HG03097 (cell line): ENCODE data around the gene ATXN7L3.
A peak's percentile ranks its signal among the peaks of the same experiment; 100 is the strongest.
"Not testable (repeated sequence)": the region's sequence is repeated elsewhere in the genome, so short reads cannot be mapped to it uniquely, and the experiment has no call there.

ENCODE experiments used
- ATAC-seq: cut with Tn5 transposase; IDR thresholded peaks from one replicate; pipeline ENCODE4 v1.9.1; 2021; ENCODE audit not compliant: unreplicated experiment, low FRiP score

Gene ATXN7L3, protein sequence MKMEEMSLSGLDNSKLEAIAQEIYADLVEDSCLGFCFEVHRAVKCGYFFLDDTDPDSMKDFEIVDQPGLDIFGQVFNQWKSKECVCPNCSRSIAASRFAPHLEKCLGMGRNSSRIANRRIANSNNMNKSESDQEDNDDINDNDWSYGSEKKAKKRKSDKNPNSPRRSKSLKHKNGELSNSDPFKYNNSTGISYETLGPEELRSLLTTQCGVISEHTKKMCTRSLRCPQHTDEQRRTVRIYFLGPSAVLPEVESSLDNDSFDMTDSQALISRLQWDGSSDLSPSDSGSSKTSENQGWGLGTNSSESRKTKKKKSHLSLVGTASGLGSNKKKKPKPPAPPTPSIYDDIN

DNA sequence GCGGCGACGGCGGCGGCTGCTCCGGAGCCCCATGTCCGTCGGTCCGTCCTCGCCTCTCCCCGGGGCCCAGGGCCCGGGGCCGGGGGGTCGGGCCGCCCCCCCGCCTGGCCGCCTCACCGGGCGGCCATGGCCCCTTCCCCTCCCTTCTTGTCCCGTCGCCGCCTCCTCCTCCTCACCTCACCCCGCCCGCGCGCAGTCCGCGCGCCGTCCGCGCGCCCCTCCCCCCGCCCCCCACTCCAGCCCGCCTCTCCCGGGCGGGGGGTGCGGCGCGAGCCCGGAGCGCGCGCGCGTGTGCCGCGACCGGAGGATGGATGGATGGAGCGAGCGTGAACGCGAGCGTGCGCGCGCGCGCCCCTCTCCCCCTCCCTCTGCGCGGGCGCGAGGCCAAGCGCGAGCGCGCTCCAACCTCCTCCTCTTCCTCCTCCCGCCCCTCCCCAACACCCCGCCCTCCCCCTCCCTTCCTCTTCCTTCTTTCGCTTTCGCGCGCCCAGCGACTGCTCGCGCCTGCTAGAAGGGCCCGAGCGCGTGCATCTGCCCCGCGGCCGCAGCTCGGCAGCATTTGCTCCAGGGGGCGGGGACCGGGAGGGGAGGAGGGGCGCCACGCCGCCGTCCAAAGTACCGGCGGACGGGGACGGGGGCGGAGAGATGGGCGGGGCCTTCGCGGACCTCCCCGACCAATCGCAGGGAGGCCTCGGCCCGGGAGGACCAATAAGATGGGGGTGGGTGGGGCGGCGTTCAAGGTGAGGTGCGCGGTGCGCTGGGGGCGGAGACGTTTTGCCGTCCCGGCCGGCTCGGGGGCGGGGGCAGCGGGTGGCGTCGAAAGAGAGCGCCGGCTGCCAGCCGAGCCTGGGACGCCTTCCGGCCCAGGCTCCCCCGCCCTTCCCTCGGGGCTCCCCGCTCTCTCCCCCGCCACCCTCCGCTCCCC is at the start of gene ATXN7L3:
TSS of gene ATXN7L3 (minus strand) at position 332 of the 925 bp plus-strand sequence. CDS start 1,814 bp downstream, outside the sequence.
- peak; percentile 57 for ATAC-seq

DNA sequence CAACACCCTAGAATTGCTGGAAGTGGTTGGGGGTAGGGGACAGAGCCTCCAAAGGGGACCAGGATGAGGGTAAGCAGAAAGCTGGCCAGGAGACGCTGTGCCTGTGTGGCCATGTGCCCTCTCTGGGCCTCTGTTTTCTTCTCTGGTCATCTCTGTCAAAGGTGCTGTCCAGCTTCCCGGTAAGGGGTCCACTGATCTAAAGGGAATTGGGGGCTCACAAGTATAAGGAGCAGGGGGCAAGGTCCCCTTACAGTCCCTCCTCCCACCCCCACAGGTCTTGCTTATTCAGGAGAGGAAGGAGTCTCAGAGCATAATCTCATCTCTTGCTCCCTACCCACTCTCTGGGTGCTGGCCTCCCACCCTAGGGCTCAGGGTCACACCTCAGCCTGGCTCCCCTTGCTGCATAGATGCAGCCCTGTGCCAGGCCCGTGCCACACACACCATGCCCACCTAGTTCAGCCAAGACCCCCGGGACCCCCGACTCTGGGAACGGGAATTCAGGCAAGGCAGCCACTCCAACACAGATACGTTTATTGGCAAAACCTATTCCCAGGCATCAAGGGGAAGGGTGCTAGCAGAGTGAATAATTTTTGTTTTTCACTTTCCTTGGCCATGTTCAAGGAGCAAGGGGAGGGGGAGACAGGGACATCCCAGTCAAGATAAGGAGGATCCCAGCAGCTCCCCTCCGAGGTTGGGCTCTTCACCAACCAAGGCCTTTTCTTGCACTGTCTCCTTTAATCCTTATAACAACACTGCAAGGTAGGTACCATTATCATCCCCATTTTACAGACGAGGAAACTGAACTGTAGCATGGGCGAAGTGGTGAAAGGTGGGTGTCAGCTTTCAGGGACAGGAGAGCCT is 48.4 kb upstream of the ATXN7L3 start:
- ATAC-seq, result no peak

DNA sequence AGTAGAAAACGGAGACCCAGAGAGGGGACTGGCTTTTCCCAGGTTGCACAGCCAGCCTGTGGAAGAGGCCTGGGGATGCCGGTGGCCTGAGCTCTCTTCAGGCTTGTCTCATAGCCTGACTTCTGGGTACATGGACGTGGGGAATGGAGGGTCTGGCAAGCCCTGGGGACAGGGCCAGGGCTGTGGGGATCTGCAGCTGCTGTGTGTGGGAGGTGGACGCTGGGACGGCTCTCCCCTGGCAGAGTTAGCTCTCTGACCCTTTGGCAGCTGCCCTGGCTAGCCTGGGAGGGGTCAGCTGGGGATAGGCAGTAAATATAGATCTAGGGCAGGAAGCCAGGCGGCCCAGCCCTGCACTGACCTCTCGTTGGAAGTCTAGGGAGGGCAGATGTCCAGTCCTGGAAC is 47.8 kb upstream of the ATXN7L3 start:
- no peak for ATAC-seq

DNA sequence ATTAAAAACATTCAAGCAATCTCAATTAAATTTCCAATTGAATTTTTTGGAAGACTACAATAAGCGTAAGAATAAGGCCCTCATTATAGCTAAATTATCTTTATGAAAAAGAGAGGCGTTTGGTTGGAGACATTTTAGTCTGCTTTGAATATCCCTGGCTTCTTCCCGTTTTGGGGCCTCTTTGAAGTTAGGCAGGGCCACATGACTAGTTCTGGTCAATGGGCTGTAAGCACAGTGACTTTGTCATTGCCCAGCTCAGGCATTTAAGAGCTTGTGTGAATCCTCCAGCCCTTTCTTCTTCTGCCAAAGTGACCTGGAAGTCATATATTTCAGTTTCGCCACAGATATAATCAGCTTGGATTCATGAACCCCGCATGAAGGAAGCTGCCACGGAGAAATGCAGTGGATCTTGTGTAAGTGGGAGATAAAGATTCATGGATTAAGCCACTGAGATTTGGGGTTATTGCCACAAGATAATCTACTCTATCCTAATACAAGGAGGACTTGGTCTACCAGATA is 41.5 kb upstream of the ATXN7L3 start:
- no peak for ATAC-seq

DNA sequence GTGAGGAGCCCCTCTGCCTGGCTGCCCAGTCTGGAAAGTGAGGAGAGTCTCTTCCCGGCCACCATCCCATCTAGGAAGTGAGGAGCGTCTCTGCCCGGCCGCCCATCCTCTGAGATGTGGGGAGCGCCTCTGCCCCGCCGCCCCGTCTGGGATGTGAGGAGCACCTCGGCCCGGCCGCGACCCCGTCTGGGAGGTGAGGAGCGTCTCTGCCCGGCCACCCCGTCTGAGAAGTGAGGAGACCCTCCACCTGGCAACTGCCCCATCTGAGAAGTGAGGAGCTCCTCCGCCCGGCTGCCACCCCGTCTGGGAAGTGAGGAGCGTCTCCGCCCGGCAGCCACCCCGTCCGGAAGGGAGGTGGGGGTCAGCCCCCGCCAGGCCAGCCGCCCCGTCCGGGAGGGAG is 38.2 kb upstream of the ATXN7L3 start:
- ATAC-seq, result not testable (repeated sequence)

DNA sequence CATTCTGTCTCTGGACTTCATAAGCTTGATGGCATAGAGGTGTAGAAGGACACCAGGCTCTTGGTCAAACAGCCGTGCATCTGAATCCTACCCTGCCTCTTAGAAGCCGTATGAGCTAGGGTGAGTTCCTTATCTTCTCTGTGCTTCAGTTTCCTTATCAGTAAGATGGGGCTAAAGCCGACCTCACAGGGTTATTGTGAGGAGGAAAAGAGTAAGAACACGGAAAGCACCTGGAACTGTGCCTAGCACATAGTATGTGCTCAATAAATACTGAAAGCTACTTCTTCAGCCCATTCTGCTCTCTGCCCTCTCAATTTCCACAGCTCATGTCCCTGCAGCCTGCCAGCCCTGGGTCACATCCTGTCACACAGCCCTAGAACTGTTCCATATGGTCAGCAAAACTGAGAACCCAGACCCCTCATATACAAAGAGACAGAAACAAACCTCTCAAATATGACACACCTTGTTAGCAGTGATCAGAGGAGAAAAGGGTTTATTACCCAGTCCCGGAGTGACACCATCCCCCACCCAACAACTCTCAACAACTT is 36.8 kb upstream of the ATXN7L3 start:
- ATAC-seq, result no peak

DNA sequence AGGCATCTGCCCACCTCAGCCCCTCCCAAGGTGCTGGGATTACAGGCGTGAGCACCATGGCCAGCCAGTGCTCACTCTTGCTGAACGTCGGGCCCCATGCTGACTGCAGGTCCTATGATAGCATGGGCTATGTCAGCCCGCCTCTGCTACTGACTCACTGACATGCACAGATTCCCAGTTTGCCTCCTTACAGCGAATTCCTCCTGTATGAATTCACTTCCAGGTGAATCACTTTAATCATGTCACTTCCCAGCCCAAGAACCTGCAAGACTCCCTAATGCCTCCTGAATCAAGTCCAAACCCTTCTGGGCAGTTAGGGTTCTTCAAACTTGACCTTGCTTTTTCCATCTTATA is 35.9 kb upstream of the ATXN7L3 start:
- no peak for ATAC-seq

DNA sequence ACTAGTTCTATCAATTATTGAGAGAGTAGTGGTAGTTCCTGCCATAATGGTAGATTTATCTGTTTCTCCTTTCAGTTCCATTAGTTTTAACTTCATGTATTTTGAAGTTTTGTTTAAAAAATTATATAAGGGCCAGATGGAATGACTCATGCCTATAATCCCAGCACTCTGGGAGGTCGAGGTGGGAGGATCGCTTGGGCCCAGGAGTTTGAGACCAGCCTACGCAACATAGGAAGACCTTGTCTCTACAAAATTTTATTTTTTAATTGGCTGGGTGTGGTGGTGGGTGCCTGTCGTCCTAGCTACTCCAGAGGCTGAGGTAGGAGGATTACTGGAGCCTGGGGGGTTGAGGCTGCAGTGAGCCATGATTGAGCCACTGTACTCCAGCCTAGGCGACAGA is 33.9 kb upstream of the ATXN7L3 start:
- no peak for ATAC-seq

DNA sequence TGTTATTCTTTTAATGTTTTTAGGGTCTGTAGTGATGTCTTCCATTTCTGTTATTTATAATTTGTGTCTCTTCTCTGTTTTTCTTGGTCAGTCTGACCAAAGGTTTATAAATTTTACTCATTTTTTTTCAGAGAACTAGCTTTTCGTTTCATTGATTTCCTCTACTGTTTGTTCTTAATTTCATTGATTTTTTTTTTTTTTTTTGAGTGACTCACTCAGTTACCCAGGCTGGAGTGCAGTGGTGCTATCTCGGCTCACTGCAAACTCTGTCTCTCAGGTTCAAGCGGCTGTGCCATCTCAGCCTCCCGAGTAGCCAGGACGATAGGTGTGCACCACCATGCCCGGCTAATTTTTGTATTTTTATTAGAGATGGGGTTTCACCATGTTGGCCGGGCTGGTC is 32.4 kb upstream of the ATXN7L3 start:
- no peak for ATAC-seq

DNA sequence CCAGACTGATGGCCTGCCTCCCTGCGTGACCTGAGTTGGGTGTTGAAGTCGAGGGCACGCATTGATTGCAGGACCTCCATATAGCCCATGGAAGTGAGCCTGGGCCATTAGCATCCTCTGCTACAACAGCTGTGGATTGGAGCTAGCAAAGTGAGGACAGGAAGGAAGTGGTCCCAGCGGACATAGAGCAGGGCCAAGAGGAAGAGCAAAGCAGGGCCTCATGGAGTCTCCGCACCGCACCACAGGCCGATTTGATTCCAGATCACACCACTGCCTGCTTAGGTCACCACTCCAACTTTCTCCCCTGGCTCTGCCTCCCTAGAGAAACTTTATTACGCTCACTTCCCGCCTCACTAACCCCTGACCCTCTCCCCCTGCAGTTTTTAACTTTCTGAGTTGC is 30.5 kb upstream of the ATXN7L3 start:
- ATAC-seq, result no peak

DNA sequence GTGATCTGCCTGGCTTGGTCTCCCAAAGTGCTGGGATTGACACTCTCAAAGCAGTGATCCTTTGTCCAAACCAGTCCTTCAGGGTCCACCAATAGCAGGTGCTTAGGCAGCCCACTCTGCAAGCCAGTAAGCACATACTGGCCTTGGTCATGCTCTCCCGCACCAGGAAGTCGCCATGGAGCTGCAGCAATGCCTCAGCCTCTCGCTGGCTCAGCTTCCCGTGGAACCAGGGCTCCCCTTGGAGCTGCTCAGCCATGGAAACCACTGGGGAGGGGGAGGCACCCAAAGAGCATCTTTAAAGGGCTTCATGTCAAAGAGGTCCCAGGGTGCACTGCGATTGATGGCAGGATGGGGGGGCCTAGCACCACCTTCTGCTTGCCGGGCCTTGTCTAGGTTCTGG is 29.4 kb upstream of the ATXN7L3 start:
- ATAC-seq, result no peak

DNA sequence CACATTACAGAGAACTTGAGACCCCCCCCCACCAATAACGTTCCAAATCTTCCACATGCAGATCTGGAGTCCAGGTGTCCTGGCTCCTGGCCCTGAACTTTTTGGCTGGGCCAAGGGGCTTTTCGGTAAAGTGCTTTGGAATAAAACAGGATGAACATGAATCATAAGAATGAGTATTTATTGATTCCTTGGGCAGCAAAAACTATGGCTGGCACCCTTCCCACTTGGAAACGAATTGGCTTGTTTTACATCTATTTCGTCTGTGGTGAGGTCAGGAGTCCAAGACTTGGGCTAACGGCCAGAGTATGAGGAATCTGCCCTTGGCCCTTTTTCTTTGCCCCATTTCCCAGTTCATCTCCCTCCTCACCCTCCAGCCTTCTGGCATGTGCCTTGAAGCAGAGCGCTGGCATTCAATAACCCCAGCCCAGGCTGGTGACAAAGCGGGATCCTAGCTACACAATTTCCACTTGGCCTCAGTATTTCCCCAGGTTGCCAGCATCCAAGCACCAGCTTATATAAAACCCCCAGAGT is 23.9 kb upstream of the ATXN7L3 start:
- ATAC-seq, result no peak

DNA sequence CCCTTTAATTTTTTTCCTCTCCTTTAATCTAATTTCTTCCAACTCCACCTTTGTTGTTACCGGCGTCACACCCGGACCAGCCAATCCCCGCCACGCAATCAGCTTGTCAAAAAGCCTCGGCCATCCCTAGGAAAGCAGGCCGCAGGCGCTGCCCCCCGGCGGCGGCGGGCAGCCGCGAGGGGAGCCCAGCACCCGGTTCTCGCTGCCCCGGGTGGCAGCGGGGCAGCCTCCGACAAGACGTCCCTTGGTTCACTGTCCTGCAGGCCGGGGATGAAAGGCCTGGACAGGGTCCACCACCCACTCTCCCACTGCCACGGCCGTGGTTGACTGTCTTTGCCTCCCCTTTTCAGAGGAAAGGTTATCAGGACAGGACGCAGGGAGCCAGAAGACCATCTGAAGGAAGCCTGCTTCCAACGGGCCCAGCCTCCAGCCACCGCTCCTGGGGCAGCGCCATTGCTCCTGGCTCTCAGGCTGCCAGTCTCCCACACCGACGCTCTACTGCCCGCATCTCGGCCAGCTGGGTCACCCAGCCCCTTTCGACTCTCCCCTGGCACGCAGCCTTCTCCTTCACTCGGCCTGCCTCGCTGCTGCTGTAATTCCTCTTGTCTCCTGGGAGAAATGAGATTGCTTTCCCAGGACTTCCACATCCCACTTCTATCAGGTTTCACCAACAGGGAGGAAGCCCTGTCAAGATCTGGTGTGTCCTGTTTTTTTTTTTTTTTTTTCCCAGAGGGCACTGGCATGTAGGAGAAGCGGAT is 22.6 kb upstream of the ATXN7L3 start:
- ATAC-seq, result no peak

DNA sequence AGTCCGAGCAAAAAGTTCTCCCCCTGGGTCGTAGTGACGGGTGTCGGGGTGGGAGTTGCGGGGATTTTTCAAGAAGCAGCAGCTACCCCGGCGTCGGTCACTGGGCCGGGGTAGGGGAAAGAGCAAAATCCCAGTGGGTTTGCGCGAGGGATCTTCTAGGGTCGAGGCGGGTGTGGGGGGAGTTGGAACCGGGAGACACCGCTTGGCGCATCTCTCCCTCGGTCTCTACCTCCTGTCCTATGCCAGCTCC is 22.1 kb upstream of the ATXN7L3 start:
- no peak for ATAC-seq

DNA sequence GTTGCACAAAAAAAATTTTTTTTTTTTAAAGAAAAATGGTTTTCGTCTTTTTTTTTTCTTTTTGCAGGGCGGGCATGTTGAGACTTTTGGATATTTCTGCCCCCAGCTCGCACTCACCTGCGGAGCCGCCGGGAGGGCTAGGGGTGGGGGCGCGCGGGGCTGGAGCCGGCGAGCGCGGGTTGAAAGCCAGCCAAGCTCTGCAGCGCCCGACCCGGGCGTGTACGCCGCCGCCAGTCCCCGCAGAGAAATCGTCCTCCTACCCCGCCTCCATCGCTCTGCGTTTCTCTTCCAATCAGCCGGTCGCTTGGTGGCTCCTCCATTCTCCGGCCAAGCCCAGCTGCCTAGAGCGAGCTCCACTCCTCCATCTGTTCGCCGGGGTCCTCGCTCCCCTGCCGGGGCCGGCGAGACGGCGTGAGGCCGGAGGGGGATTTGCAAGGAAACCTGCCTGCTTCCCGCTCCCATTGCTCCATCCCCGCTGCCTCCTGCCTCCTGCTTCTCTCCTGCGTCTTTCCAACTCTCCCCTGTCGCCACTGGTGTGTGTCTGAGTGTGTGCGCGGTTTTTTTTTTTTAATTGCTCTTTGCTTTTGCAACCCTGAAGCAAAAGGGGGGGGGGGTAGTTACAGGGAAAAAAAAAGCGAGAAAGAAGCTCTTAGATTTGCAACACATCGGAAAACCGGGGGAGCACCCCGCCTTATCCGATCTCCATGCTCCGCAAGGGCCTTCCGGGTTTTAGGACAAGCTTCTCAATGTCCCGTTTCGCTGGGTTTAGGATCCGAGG is 21.6 kb upstream of the ATXN7L3 start:
- no peak for ATAC-seq

DNA sequence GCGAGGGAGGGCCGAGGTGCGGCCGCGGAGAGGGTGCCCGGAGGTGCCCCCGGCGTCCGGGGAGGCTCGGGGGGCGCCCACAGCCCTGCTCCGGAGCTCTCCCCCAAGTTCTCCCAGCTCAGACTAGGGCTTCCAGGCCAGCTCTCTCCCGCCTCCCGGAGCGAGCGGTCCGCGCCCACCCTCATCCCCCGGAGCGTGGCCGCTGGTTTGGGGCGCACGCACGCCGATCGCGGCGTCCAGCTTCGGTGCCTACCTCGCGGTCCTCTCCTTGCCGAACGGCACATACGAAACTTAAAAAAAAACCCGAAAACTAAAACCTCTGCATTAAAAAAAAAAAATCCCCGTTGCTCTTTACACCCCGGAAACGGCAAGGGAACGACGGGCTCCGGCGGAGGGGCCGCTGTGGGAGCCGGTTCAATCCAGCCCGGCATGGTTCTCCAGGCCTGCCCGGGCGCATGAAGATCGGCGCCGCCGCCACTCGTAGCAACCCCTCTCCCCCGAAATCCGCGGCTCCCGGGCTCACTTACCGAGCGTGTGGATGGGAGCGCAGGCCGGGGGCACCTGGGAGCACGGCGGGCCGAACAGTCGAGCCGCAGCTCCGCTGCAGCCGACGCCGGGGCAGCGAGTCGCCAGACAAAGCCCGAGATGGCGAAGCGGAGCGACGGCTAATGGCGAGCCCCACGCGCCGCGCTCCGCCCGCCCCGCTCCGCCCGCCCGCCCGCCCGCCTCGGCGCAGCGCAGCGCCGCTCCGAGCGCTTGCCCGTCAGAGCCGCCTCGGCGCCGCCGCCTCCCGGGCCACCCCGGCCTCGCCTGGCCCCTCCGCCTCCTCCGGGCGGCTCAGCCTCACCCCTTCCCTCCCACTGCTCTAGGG is 20.8 kb upstream of the ATXN7L3 start:
- ATAC-seq, result no peak

DNA sequence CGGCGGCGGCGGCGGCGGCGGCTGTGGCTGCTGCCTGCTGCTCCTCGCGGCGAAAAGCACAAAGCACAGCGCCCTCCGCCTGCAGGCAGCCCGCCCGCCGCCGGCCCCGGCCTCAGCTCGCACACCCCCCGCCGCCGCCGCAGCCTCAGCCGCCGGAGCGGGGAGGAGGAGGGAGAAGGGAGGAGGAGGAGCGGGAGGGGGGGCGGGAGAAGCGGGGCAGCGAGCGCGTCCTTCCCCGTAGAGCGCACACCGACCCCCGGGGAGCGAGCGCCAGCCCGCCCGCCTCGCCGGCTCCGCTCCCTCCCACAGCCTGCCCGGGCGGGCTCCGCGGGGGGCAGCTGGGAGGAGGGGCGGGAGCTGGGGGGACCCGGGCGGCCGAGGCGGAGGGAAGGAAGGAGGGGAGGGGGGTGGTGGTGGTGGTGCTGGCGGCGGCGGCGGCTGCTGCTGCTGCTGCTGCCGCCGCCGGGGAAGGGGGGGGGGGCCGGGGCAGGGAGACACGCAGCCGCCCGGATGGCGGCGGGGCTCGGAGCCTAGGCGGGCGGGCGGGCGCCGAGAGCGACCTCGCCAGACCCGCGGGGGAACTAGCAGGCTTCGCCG is 20.0 kb upstream of the ATXN7L3 start, which contains the start of gene UBTF:
TSS of gene UBTF (minus strand) at position 60 of the 597 bp plus-strand sequence. CDS start 1,446 bp downstream, outside the sequence.
- ATAC-seq, result peak; percentile 8
